GM12878 (cell line): Measurements from ENCODE around the gene SELENOW. TPM values are rescaled to one million over a fixed set of nuclear protein-coding genes. Genes with fewer than 3 reads are reported as not detected.

Experiments
- ATAC-seq: fragments of 200-7000 bp; cut with Tn5 transposase; 3 replicates; pipeline ENCODE4 v1.9.1; 2020; ENCODE audit warnings: mild to moderate bottlenecking, moderate library complexity
- BruUV-seq: library from RNA; stranded (reverse); fragments of 400-500 nt; replicated peaks from 2 replicates; lab custom pipeline; 2021; lab: Mats Ljungman, UMichigan
- CTCF ChIA-PET: fragments of 300-600 bp; sonication (Branson Sonifier 250); formaldehyde crosslinking; extraction: SDS; loops from one replicate; lab custom pipeline; 2021; ENCODE audit warnings: inconsistent platforms; lab: Yijun Ruan, JAX
- POLR2A ChIA-PET: fragments of 350-600 bp; formaldehyde crosslinking; extraction: SDS; loops from one replicate; lab custom pipeline; 2021; ENCODE audit warnings: inconsistent platforms; lab: Charles Lee
- RAD21 ChIA-PET: fragments of 300-600 bp; sonication (Branson Sonifier 250); formaldehyde crosslinking; loops from one replicate; lab custom pipeline; 2023; ENCODE audit warnings: antibody characterized with exemption; ENCODE audit not compliant: unreplicated experiment; lab: Charles Lee
- SMC1A ChIA-PET: fragments of 300-600 bp; sonication (Branson Sonifier 250); formaldehyde crosslinking; loops from one replicate; lab custom pipeline; 2023; ENCODE audit not compliant: unreplicated experiment, uncharacterized antibody; lab: Charles Lee
- DNase-seq: peaks from one replicate; pipeline ENCODE4 v3.0.0-alpha.2; 2011; ENCODE audit warnings: low read depth, low spot score
- FAIRE-seq: peaks from 3 replicates; lab custom pipeline; 2011; peaks lifted over from hg19 to GRCh38; lab: Jason Lieb, UNC
- H2AFZ ChIP-seq: 2 replicates; pipeline ENCODE4 v1.6.0; 2011; ENCODE audit warnings: low read depth, low read length, control low read depth; ENCODE audit not compliant: control insufficient read depth
- H3K27ac ChIP-seq: 2 replicates; pipeline ENCODE4 v1.5.1; 2011; ENCODE audit warnings: control low read depth; ENCODE audit not compliant: control insufficient read depth, insufficient read depth
- H3K27me3 ChIP-seq, 2 experiments: replicated peaks in 1 of 2; 2 replicates each; pipeline versions ENCODE4 v1.6.0 to v1.6.1; 2011; ENCODE audit warnings: low read length in 1 of 2; ENCODE audit not compliant: control insufficient read depth in 2 of 2, insufficient read depth in 2 of 2
- H3K36me3 ChIP-seq, 2 experiments: 2 replicates each; pipeline ENCODE4 v1.5.1; 2011; ENCODE audit warnings: low read length in 1 of 2; ENCODE audit not compliant: control insufficient read depth in 2 of 2, insufficient read depth in 2 of 2
- H3K4me1 ChIP-seq: 2 replicates; pipeline ENCODE4 v1.6.1; 2011; ENCODE audit warnings: mild to moderate bottlenecking, low read length, moderate library complexity, mixed read lengths; ENCODE audit not compliant: control insufficient read depth, insufficient read depth
- H3K4me2 ChIP-seq: 2 replicates; pipeline ENCODE4 v1.6.0; 2011; ENCODE audit warnings: control low read depth; ENCODE audit not compliant: control insufficient read depth, insufficient read depth
- H3K4me3 ChIP-seq: fragments of 200-600 bp; sonication (generic); 2 replicates; pipeline ENCODE4 v1.5.1; 2016
- H3K79me2 ChIP-seq: 2 replicates; pipeline ENCODE4 v1.6.0; 2011; ENCODE audit warnings: low read length; ENCODE audit not compliant: control insufficient read depth, insufficient read depth
- H3K9ac ChIP-seq: 2 replicates; pipeline ENCODE4 v1.8.0; 2011; ENCODE audit warnings: low read length, control low read depth, mixed read lengths; ENCODE audit not compliant: control insufficient read depth, insufficient read depth
- H3K9me3 ChIP-seq: replicated peaks from 3 replicates; pipeline ENCODE4 v1.5.1; 2011; ENCODE audit warnings: mild to moderate bottlenecking, low read length; ENCODE audit not compliant: control insufficient read depth, insufficient read depth
- H4K20me1 ChIP-seq: 2 replicates; pipeline ENCODE4 v1.6.0; 2011; ENCODE audit not compliant: control insufficient read depth, insufficient read depth
- BACH1 ChIP-seq: fragments of 450-650 bp; IDR thresholded peaks from 2 replicates; pipeline ENCODE4 v1.6.1; 2017; ENCODE audit warnings: mild to moderate bottlenecking, borderline replicate concordance
- CBX3 ChIP-seq: fragments of 200-600 bp; sonication (generic); IDR thresholded peaks from 2 replicates; pipeline ENCODE4 v1.6.1; 2016; ENCODE audit warnings: low read depth, borderline replicate concordance
- CEBPZ ChIP-seq: fragments of 150-350 bp; IDR thresholded peaks from 2 replicates; pipeline ENCODE4 v1.6.1; 2016; ENCODE audit warnings: low read depth, low read length
- CUX1 ChIP-seq: IDR thresholded peaks from 2 replicates; pipeline ENCODE4 v1.6.1; 2012; ENCODE audit warnings: improper control_type of control experiment, low read depth, low read length; ENCODE audit not compliant: insufficient replicate concordance
- MLLT1 ChIP-seq: fragments of 450-650 bp; IDR thresholded peaks from 2 replicates; pipeline ENCODE4 v1.6.1; 2016; ENCODE audit warnings: mild to moderate bottlenecking
- PAX8 ChIP-seq: fragments of 450-650 bp; IDR thresholded peaks from 2 replicates; pipeline ENCODE4 v1.6.1; 2017; ENCODE audit warnings: mild to moderate bottlenecking, moderate library complexity
- SMAD1 ChIP-seq: fragments of 450-650 bp; IDR thresholded peaks from 2 replicates; pipeline ENCODE4 v1.6.1; 2018; ENCODE audit warnings: mild to moderate bottlenecking, low read depth; ENCODE audit not compliant: partially characterized antibody
- SPI1 ChIP-seq: IDR thresholded peaks from 2 replicates; pipeline ENCODE4 v1.6.1; 2011; ENCODE audit warnings: low read depth, mild to moderate bottlenecking, low read length, moderate library complexity, borderline replicate concordance; ENCODE audit not compliant: insufficient read depth
- USF2 ChIP-seq: IDR thresholded peaks from 2 replicates; pipeline ENCODE4 v1.6.1; 2011; ENCODE audit warnings: low read depth, low read length, improper control_type of control experiment, borderline replicate concordance
- YBX1 ChIP-seq: fragments of 450-650 bp; IDR thresholded peaks from 2 replicates; pipeline ENCODE4 v1.6.1; 2016; ENCODE audit warnings: antibody characterized with exemption
- WGBS: methylation state at CpG from one replicate; pipeline ENCODE4 v1.1.6; 2016; ENCODE audit warnings: low lambda C conversion rate; ENCODE audit not compliant: insufficient replicate concordance, insufficient coverage; ENCODE audit errors: missing lambda C conversion rate; 5-methylcytosine and 5-hydroxymethylcytosine counted together
- in situ Hi-C: fragments of 300-500 bp; cut with MboI; formaldehyde crosslinking; loops from 9 replicates; pipeline ENCODE4 v1.14.3; 2018; ENCODE audit warnings: mixed read lengths
- intact Hi-C: fragments of 100-400 bp; cut with micrococcal nuclease; formaldehyde crosslinking; loops from one replicate; pipeline ENCODE4 v1.14.2; 2022; ENCODE audit not compliant: unreplicated experiment
- polyA plus RNA-seq, 11 experiments: library from polyadenylated mRNA; depleted of rRNA in 4 of 11; unstranded in 6 of 11; stranded (reverse) in 5 of 11; fragments of >200 nt; fragmentation: Nextera tagmentation in 4 of 11; fragmentation: Illumina TruSeq in 1 of 11; extraction: Ambion mirVana in 4 of 11; extraction: Trizol in 1 of 11; gene quantifications; 1 replicate in 1 of 11; 2 replicates in 10 of 11; pipeline versions ENCODE4 v1.2.1 to v1.2.3, GENCODE V29; 2011 to 2016; ENCODE audit warnings: inconsistent platforms in 2 of 11, missing spikeins in 2 of 11, low read depth in 1 of 11
- total RNA-seq, 4 experiments: library from RNA; depleted of rRNA in 3 of 4; stranded (reverse); fragments of >200 nt in 3 of 4; fragmentation: Illumina TruSeq in 1 of 4; extraction: Trizol in 1 of 4; gene quantifications; 2 replicates each; pipeline versions ENCODE4 v1.2.1 to v1.2.3, GENCODE V29; 2013 to 2021
- TF ChIP-seq, protein P1 (sequence below): IDR thresholded peaks from 2 replicates; pipeline ENCODE4 v1.6.1; 2011; ENCODE audit warnings: borderline replicate concordance, low read depth, mild to moderate bottlenecking, moderate library complexity, mixed read lengths, low read length; ENCODE audit not compliant: insufficient read depth; ENCODE audit errors: extremely low read length

SELENOW gene
- total and polyA plus RNA-seq, 10 of the 15 experiments (the other 5 are each of a cell fraction or from before 2014, with no cell fraction given), result 53.3 to 186 (median 101) TPM

GRCh38 chr19:47832723-47833122 lies 54.2 kb downstream of the SELENOW start:
- DNase-seq (no peak), ATAC-seq (no peak), FAIRE-seq (no peak)
- Histone ChIP-seq H3K36me3 (no peaks in the 10 kb centered on the region), H3K27me3 (no peaks in the 10 kb centered on the region), H3K4me3 (no peak overlapping the region), H3K27ac (no peak overlapping the region), H3K79me2 (no peaks in the 10 kb centered on the region), H2AFZ (no peak overlapping the region), H4K20me1 (no peaks in the 10 kb centered on the region), H3K4me2 (no peak overlapping the region), H3K9me3 (no peaks in the 10 kb centered on the region), H3K9ac (no peak overlapping the region), H3K4me1 (no peaks in the 10 kb centered on the region)
- ChIA-PET POLR2A (no interaction called here), SMC1A (no interaction called here), CTCF (no interaction called here), RAD21 (no interaction called here)
- 68% methylated on average over 4 of the region's 4 CpGs for WGBS
- intact Hi-C loops, result no loop called here
- no TSS peak for BruUV-seq
- in situ Hi-C loops, result no loop called here
- TF ChIP-seq YBX1, result no peak
- TF ChIP-seq SMAD1, result no peak
- no peak for TF ChIP-seq USF2
- TF ChIP-seq MLLT1, result no peak
- no peak for TF ChIP-seq CEBPZ
- TF ChIP-seq, protein P1, sequence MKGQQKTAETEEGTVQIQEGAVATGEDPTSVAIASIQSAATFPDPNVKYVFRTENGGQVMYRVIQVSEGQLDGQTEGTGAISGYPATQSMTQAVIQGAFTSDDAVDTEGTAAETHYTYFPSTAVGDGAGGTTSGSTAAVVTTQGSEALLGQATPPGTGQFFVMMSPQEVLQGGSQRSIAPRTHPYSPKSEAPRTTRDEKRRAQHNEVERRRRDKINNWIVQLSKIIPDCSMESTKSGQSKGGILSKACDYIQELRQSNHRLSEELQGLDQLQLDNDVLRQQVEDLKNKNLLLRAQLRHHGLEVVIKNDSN, result no peak
- TF ChIP-seq CBX3, result no peak
- no peak for TF ChIP-seq PAX8
- no peak for TF ChIP-seq SPI1
- no peak for TF ChIP-seq BACH1
- TF ChIP-seq CUX1, result no peak
